Stimulated activated CD4-positive, alpha-beta T cell treated with anti-CD3 and anti-CD28 coated beads, Interleukin-12 subunit alpha, Interleukin-12 subunit beta, amount 100 ng/mL, for 4 hours (primary cell): ENCODE measurements around the gene KRT16.
"Not testable (repeated sequence)": the region's sequence is repeated elsewhere in the genome, so short reads cannot be mapped to it uniquely, and the experiment has no call there.

Source experiments
- DNase-seq: peaks from one replicate; pipeline ENCODE4 v3.0.0-alpha.2; 2020

KRT16 gene

GRCh38 chr17:41613277-41614082 is 913 bp upstream of the KRT16 start:
- DNase-seq: no peak

DNA sequence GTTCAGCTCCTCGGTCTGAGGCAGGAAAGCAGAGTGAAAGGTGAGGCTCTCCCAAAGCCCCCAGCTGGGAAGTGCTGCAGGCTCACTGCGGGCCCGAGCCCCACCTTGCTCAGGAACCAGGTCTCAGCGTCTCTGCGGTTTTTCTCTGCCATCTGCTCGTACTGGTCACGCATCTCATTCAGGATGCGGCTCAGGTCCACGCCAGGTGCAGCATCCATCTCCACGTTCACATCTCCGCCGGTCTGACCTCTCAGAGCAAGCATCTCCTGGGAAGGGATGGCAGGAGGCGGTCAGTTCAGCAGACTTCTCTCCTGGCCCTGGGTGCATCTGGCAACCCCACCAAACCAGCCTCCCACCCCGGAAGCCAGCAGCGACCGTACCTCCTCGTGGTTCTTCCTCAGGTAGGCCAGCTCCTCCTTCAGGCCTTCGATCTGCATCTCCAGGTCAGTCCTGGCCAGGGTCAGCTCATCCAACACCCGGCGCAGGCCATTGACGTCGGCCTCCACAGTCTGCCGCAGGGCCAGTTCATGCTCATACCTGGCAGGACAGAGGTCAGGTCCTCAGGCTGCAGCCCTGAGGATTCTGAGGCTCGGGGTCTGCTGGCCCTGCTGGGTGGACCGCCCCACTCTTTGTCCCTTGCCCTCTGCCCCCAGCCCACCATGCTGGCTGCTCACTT is 1.5 kb downstream of the KRT16 start:
- DNase-seq: no peak

DNA sequence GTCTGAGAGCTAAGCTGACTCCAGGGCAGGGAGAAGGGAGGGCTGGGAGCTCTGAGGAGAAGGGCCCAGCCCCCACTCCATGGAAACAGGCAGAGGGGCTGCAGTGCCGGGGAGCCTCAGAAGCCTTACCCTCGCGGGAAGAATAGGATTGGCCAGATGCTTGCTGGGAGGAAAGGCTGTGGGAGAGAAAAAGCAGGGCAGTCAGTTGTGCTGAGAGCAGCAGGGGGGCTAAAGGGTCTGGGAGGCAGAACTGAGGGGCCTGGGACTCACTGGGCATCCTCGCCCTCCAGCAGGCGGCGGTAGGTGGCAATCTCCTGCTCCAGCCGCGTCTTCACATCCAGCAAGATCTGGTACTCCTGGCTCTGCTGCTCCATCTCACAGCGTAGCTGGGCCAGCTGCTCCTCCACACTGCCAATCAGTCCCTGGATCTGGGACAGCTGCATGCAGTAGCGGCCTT is 2.5 kb downstream of the KRT16 start:
- DNase-seq: not testable (repeated sequence)

- not testable (repeated sequence) for DNase-seq
Measured at GRCh38 chr17:41606930-41607329, 5.6 kb downstream of the KRT16 start.

DNA sequence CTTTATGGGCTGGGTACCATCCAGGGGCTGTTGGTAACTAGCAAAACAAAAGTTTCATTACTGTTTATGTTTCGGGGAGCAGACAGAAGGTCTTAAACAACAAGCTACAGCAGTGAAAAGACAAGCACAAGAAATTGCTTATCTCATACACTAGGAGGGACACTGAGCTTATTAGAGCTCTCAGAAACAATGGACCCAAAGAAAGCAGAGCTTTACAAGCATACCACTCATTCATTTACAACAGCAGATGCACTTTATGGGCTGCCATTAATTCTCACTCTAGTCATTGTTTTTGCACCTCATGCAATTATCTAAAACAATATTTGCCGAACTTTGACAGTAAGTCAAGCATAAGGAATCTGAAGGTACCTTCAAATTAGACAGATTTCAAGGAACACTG is 10.0 kb downstream of the KRT16 start:
- DNase-seq: no peak

DNA sequence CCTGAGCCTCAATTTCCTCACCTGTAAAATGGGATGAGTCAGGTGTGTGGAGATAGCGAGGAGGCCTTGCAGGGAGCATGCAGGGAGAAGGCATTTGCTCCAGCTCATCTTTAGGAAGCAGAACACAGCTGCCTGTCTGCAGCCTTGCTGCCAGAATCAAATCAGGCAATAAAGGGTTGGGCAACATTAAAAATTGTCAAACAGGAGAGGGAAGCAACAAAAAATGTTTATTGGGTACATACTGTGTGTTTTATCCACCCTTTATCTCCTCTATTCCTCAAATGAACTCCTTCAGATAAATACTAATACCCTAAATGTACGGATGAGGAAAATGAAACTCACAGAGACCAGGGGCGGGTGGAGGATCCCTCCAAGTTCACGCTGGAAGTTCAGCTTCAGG is 12.2 kb downstream of the KRT16 start:
- no peak for DNase-seq

- DNase-seq: no peak
Measured at GRCh38 chr17:41599680-41600079, 12.9 kb downstream of the KRT16 start.

DNA sequence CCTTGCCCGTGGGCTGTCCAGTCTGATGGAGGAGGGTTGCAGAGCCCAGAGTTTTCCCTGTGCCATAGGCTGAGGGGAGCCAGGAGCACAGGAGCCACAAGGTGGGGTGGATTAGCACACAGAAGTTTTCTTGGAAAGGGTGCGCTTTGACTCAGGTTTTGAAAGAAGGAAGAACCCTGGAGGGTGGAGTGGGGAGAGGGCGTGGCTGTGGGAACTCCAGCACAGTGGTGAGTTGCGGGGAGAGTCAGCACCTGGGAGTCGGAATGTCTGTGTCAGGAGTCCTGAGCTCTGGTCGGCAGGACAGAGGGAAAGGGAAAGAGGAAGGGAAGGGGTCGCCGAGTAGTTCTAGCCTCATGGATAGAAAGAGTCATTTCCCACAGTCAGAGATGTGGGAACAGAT is 17.0 kb downstream of the KRT16 start:
- DNase-seq: no peak

DNA sequence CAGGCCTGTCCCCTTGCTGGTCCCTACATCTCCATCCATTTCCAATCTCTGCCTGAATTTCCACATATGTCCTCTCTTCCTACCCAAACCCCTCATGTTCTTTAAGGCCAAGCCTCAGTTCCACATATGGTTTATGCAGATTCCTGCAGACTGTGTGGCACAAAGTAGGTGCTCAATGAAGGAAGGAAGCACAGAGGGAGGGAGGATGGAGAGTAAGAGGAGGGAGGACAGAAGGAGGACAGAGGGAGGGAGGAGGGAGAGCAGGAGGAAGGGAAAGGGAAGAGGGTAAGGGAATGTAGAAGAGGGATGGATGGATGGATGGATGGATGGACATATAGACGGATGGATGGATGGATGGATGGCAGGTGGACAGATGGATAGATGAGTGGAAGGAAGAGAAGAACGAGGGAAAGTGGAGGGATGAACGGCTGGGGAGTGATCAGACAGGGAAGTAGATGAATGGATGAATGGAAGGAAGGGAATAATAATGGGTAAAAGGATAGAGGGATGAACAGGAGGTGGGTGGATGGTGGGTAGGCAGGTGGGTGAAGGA is 18.1 kb downstream of the KRT16 start:
- DNase-seq: no peak

DNA sequence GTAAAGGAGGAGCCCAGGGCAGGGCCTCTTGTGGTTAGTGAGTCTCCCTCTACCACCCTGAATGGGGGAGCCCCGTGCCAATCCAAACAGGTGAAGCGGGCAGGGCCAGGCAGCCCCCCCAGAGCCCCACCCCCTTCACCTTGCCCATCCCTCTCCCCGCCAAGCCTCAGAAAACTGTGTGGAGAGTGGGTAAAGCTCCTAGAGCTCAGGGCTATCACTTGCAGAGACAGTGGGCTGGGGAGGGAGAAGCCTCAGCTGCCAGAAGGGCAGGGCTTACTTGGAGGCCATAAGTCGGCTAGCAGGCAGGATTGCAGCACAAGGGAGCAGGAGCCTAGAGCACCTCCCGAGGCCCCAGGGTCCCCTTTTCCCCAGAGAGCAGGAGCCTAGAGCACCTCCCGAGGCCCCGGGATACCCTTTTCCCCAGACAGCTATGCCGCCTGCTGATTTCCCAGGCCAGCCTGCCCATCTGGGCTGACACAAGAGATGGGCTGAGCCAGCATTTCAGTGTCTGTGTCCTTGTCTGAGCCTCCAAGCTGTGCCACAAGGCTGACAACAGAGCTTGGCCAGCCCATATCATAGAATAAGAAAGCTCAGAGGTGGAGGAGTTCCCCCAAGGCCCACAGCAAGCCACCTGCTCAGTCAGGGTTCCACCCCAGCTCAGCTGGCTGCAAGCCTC is 19.1 kb downstream of the KRT16 start:
- no peak for DNase-seq

- no peak for DNase-seq
Measured at GRCh38 chr17:41592601-41593305, 19.8 kb downstream of the KRT16 start.

- DNase-seq: no peak
Measured at GRCh38 chr17:41589301-41589700, 23.3 kb downstream of the KRT16 start.

DNA sequence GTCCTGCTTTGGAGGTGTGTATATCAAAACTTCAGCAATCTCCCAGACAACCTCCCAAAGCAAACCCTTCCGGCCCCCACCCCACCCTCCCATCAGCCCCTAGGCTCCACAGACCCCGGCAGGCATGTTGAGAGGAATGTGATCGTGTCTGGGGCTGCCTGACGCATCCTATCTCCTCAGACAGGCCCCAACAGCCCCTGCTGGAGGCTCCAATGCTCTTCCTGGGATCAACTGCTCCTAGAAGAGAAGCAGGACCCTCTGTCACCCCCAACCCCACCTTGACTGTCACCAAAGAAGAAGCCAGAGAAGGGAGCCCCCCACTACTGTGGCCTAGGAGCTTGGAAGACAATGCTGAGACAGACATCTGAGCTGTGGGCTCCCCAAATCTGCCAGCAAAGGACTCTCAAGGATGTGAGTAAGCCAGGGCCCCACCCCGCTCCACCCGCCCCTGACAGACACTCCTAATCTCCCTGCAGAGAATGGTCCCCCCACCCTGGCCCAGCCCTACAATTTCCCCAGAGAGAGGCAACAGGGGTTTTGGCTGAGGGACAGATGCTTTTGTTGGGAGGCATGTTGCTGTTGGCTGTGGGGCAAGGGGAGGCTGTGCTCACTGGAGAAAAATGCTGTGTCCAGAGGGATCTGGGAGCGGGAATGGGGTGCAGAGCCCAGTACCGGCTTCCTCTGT is 24.3 kb downstream of the KRT16 start:
- DNase-seq: no peak

- no peak for DNase-seq
Measured at GRCh38 chr17:41586863-41587495, 25.6 kb downstream of the KRT16 start, which contains the start of gene KRT14. KRT14 (minus strand) TSS chr17:41586895; CDS start chr17:41586834, 61 bp downstream.

DNA sequence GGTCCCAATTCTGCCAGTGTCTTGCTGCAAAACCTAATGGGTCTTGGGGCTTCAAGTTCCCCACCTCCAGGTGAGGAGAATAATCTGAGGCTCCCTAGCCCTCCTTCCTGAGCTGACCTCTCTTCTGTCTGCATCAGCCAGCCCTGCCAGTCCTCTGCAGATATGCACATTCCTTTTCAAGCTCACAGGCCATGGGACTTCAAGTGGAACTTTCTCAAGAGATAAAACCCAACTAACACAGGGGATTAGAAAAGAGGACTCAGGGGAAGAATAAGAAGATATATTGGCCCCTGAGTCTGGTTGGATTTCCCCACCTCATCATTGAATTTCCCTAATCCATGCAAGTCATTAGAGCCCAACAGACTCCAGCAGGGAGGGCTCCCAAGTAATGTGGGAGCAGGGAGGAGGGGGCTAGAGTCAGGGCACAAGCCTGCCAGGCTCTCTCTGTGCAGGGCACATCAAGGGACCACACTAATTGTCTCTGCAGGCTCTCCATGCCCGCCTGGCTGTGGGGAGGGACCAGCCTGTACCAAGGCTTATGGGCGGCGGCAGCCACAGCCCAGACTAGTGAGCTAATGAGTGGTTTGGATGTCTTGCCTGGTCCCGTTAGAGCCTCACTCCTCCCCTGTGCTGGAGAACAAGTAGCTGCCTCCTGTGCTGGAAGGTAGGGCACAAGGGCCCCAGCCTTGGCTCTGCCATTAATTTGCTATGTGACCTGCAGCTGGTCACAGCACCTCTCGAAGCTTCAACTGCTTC is 27.1 kb downstream of the KRT16 start:
- DNase-seq: no peak

- DNase-seq: not testable (repeated sequence)
Measured at GRCh38 chr17:41584331-41584927, 28.1 kb downstream of the KRT16 start.

DNA sequence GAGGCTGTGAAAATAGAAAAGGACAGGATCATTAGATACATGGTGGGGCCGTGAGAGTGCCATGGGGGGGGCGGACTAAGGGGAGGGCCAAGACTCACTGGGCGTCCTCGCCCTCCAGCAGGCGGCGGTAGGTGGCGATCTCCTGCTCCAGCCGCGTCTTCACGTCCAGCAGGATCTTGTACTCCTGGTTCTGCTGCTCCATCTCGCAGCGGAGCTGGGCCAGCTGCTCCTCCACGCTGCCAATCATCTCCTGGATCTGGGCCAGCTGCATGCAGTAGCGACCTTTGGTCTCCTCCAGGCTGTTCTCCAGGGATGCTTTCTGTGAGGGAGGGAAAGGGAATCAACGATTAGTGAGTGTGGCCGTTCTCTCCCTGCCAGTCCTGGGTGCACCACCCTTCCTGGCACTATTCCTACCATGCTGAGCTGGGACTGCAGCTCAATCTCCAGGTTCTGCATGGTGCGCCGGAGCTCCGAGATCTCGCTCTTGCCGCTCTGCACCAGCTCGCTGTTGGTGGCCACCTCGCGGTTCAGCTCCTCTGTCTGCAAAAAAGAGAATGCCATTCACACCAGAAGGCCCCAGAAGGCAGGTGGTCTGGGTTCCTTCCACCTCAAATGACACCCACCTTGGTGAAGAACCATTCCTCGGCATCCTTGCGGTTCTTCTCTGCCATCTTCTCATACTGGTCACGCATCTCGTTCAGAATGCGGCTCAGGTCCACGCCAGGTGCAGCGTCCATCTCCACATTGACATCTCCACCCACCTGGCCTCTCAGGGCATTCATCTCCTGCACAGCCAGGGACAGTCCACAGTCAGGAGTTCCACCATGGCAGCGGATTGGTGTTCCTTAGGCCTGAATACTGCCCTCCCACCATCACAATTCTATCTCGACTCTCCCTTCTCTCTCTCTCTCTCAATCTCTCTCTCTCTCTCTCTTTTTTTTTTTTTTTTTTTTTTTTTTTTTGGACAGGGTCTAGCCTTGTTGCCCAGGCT is 29.1 kb downstream of the KRT16 start:
- DNase-seq: no peak

DNA sequence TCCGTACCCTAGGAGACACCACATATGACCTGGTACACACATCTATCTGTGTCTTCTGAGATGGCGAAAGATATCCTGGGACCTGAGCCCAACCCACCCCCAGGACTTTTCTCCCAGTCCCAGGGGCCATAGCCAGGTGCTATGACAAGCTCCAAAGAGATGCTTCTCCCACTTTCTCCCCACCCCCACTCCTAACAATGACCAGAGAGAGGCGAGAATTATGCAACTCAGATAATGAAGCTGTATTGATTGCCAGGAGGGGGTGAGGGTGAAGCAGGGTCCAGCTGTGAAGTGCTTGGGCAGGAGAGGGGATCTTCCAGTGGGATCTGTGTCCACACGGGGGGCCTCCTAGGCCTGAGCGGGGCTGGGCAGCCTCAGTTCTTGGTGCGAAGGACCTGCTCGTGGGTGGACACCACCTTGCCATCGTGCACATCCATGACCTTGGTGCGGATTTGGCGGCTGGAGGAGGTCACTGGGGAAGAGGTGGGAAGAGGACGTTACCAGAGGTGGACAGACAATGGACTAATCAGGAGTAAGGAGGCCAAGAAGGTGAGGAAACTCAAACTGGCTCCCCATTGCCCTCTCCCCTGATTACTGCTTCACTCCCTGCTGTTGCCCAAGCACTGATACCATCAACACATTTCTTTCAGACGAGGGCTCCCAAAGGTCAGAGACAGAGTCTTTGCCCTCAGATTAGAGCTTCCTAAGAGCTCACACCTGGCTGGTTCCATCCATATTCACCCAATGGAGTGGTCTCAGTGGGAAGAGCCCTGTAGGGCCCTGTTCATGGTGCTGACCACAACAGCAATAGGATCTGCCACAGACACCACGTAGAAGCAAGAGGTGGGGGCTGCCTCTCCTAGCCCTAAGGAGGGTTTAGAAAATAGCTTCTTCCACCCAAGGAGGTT is 30.3 kb downstream of the KRT16 start:
- not testable (repeated sequence) for DNase-seq
